H1 (cell line): Measurements from ENCODE around the gene NBAS. TPM values are rescaled to one million over a fixed set of nuclear protein-coding genes. Genes with fewer than 3 reads are reported as not detected.

Source experiments
- CTCF ChIA-PET: fragments of 300-600 bp; sonication (Branson Sonifier 250); formaldehyde crosslinking; loops from one replicate; lab custom pipeline; 2021; ENCODE audit not compliant: partially characterized antibody; lab: Charles Lee
- POLR2A ChIA-PET: fragments of 300-600 bp; sonication (Branson Sonifier 250); formaldehyde crosslinking; loops from one replicate; lab custom pipeline; 2021; ENCODE audit warnings: inconsistent platforms; ENCODE audit not compliant: partially characterized antibody; lab: Charles Lee
- DNase-seq, 2 experiments: peaks; one replicate each; pipeline versions ENCODE4 v3.0.0 to v3.0.0-alpha.2; 2010 to 2022; ENCODE audit warnings: low spot score in 2 of 2, low read depth in 1 of 2, mixed read lengths in 1 of 2
- FAIRE-seq: peaks from 2 replicates; lab custom pipeline; 2011; peaks lifted over from hg19 to GRCh38; lab: Jason Lieb, UNC
- H2AFZ ChIP-seq: 2 replicates; pipeline ENCODE4 v1.8.1; 2012; ENCODE audit warnings: low read length, inconsistent platforms
- H2AK5ac ChIP-seq: 2 replicates; pipeline ENCODE4 v1.6.1; 2013; ENCODE audit warnings: low read depth, low read length
- H2BK120ac ChIP-seq: replicated peaks from 2 replicates; pipeline ENCODE3; 2013; ENCODE audit warnings: low read depth, low read length, inconsistent platforms
- H2BK12ac ChIP-seq: 2 replicates; pipeline ENCODE4 v1.6.1; 2013; ENCODE audit warnings: low read depth, low read length
- H2BK15ac ChIP-seq: 2 replicates; pipeline ENCODE4 v1.6.1; 2013; ENCODE audit warnings: low read length
- H2BK20ac ChIP-seq: 2 replicates; pipeline ENCODE4 v1.6.1; 2013; ENCODE audit warnings: low read length
- H2BK5ac ChIP-seq: 2 replicates; pipeline ENCODE4 v1.6.1; 2013; ENCODE audit warnings: low read depth, low read length
- H3K14ac ChIP-seq: 2 replicates; pipeline ENCODE4 v1.6.1; 2013; ENCODE audit warnings: inconsistent platforms; ENCODE audit not compliant: insufficient read length
- H3K18ac ChIP-seq: 2 replicates; pipeline ENCODE4 v1.6.1; 2013; ENCODE audit warnings: low read length; ENCODE audit errors: extremely low read depth
- H3K23ac ChIP-seq: 2 replicates; pipeline ENCODE4 v1.6.1; 2013; ENCODE audit warnings: inconsistent platforms; ENCODE audit not compliant: insufficient read length
- H3K23me2 ChIP-seq: 2 replicates; pipeline ENCODE4 v1.6.1; 2013; ENCODE audit warnings: low read depth, low read length
- H3K27ac ChIP-seq: 2 replicates; pipeline ENCODE4 v1.6.1; 2011; ENCODE audit warnings: low read depth, low read length, inconsistent platforms
- H3K27me3 ChIP-seq, 4 experiments: replicated peaks in 1 of 4; 1 replicate in 1 of 4; 2 replicates in 3 of 4; pipeline versions ENCODE4 v1.6.1 to v1.8.1; 2011 to 2013; ENCODE audit warnings: low read length in 3 of 4, mild to moderate bottlenecking in 3 of 4, inconsistent platforms in 2 of 4, mixed read lengths in 2 of 4, moderate library complexity in 1 of 4; ENCODE audit not compliant: control insufficient read depth in 3 of 4, insufficient read depth in 3 of 4; ENCODE audit errors: extremely low read depth in 1 of 4
- H3K36me3 ChIP-seq, 4 experiments: 2 replicates each; pipeline versions ENCODE4 v1.6.1 to v1.8.1; 2011 to 2013; ENCODE audit warnings: mild to moderate bottlenecking in 4 of 4, low read length in 3 of 4, moderate library complexity in 2 of 4, control low read depth in 1 of 4, inconsistent platforms in 1 of 4; ENCODE audit not compliant: insufficient read depth in 4 of 4, control insufficient read depth in 2 of 4
- H3K4ac ChIP-seq: replicated peaks from 2 replicates; pipeline ENCODE3; 2013; ENCODE audit warnings: low read length, low read depth, mixed read lengths, inconsistent platforms; ENCODE audit not compliant: insufficient read length
- H3K4me1 ChIP-seq, 4 experiments: replicated peaks in 1 of 4; 1 replicate in 1 of 4; 2 replicates in 3 of 4; pipeline versions ENCODE4 v1.6.1 to v1.8.1; 2011 to 2013; ENCODE audit warnings: low read length in 3 of 4, inconsistent platforms in 2 of 4, mixed read lengths in 1 of 4; ENCODE audit not compliant: insufficient read depth in 4 of 4, control insufficient read depth in 3 of 4
- H3K4me2 ChIP-seq, 2 experiments: 2 replicates each; pipeline versions ENCODE4 v1.6.1 to v1.8.1; 2011 to 2013; ENCODE audit warnings: low read depth in 2 of 2, low read length in 2 of 2, control low read depth in 1 of 2, inconsistent platforms in 1 of 2, mild to moderate bottlenecking in 1 of 2; ENCODE audit not compliant: insufficient read depth in 1 of 2
- H3K4me3 ChIP-seq, 4 experiments: fragments of 200-600, 300-600 bp in 1 of 4; sonication (generic), shearing (Covaris generic), sonication (Bioruptor Twin) in 1 of 4; 2 replicates each; pipeline versions ENCODE4 v1.5.1 to v1.8.1; 2011 to 2016; ENCODE audit warnings: low read length in 4 of 4, low read depth in 3 of 4, control low read depth in 2 of 4, inconsistent platforms in 2 of 4, mild to moderate bottlenecking in 2 of 4, mixed read lengths in 1 of 4, moderate library complexity in 1 of 4; ENCODE audit not compliant: insufficient read depth in 2 of 4; ENCODE audit errors: extremely low read depth in 1 of 4
- H3K56ac ChIP-seq: replicated peaks from 2 replicates; pipeline ENCODE3; 2013; ENCODE audit warnings: low read depth, mild to moderate bottlenecking, mixed read lengths, low read length, inconsistent platforms; ENCODE audit not compliant: insufficient read length
- H3K79me1 ChIP-seq: 2 replicates; pipeline ENCODE4 v1.6.1; 2013; ENCODE audit warnings: low read depth, low read length, control low read depth
- H3K79me2 ChIP-seq, 2 experiments: 2 replicates each; pipeline versions ENCODE4 v1.6.1 to v1.8.1; 2012 to 2013; ENCODE audit warnings: low read length in 2 of 2, mild to moderate bottlenecking in 2 of 2, inconsistent platforms in 1 of 2; ENCODE audit not compliant: insufficient read depth in 2 of 2, control insufficient read depth in 1 of 2
- H3K9ac ChIP-seq, 4 experiments: replicated peaks in 1 of 4; 1 replicate in 1 of 4; 2 replicates in 3 of 4; pipeline versions ENCODE4 v1.6.1 to v1.8.1; 2011 to 2013; ENCODE audit warnings: low read depth in 3 of 4, low read length in 3 of 4, control low read depth in 2 of 4, mild to moderate bottlenecking in 2 of 4, moderate library complexity in 2 of 4, inconsistent platforms in 1 of 4; ENCODE audit errors: extremely low read depth in 1 of 4
- H3K9me3 ChIP-seq, 2 experiments: 2 replicates each; pipeline versions ENCODE4 v1.6.1 to v1.8.1; 2012 to 2013; ENCODE audit warnings: mild to moderate bottlenecking in 2 of 2, moderate library complexity in 2 of 2, control low read depth in 1 of 2, inconsistent platforms in 1 of 2, low read depth in 1 of 2, low read length in 1 of 2, mixed read lengths in 1 of 2; ENCODE audit not compliant: insufficient read depth in 2 of 2
- H4K20me1 ChIP-seq, 2 experiments: replicated peaks in 1 of 2; 2 replicates each; pipeline versions ENCODE3 to v1.8.1; 2011 to 2013; ENCODE audit warnings: inconsistent platforms in 2 of 2, low read length in 2 of 2, mild to moderate bottlenecking in 1 of 2; ENCODE audit not compliant: insufficient read depth in 2 of 2, control insufficient read depth in 1 of 2
- H4K5ac ChIP-seq: 2 replicates; pipeline ENCODE4 v1.6.1; 2013; ENCODE audit warnings: low read length, low read depth, mixed read lengths, inconsistent platforms; ENCODE audit not compliant: insufficient read length
- H4K8ac ChIP-seq: 2 replicates; pipeline ENCODE4 v1.8.0; 2013; ENCODE audit warnings: mild to moderate bottlenecking, moderate library complexity, low read length, inconsistent platforms; ENCODE audit not compliant: insufficient read depth; ENCODE audit errors: extremely low read depth
- H4K91ac ChIP-seq: replicated peaks from 2 replicates; pipeline ENCODE3; 2013; ENCODE audit warnings: low read length, mixed read lengths, inconsistent platforms; ENCODE audit not compliant: insufficient read length
- E2F6 ChIP-seq: IDR thresholded peaks from 2 replicates; pipeline ENCODE4 v1.6.1; 2012; ENCODE audit warnings: inconsistent platforms
- GTF2F1 ChIP-seq: IDR thresholded peaks from 2 replicates; pipeline ENCODE4 v1.6.1; 2012; ENCODE audit warnings: low read depth, low read length, improper control_type of control experiment, borderline replicate concordance
- KDM1A ChIP-seq: fragments of 200-600, 300-600 bp; sonication (generic); IDR thresholded peaks from 2 replicates; pipeline ENCODE4 v1.7.1; 2016; ENCODE audit warnings: mild to moderate bottlenecking, low read length, borderline replicate concordance
- MAX ChIP-seq: IDR thresholded peaks from 2 replicates; pipeline ENCODE4 v1.6.1; 2012; ENCODE audit warnings: inconsistent platforms
- PHF8 ChIP-seq: fragments of 200-600 bp; sonication (generic); conservative IDR thresholded peaks from 2 replicates; pipeline ENCODE4 v1.7.1; 2012; ENCODE audit warnings: low read depth, mild to moderate bottlenecking, inconsistent platforms, low read length, moderate library complexity
- RAD21 ChIP-seq, 2 experiments: IDR thresholded peaks in 1 of 2; conservative IDR thresholded peaks in 1 of 2; 2 replicates each; pipeline ENCODE4 v1.6.1; 2011; ENCODE audit warnings: low read depth in 2 of 2, low read length in 2 of 2, improper control_type of control experiment in 1 of 2, inconsistent platforms in 1 of 2, mild to moderate bottlenecking in 1 of 2, moderate library complexity in 1 of 2
- RNF2 ChIP-seq: fragments of 200-900, 300-1000 bp; sonication (generic); IDR thresholded peaks from 2 replicates; pipeline ENCODE4 v1.7.1; 2016; ENCODE audit warnings: borderline replicate concordance, low read depth, mild to moderate bottlenecking, antibody characterized with exemption, low read length; ENCODE audit not compliant: poor library complexity, severe bottlenecking; ENCODE audit errors: missing control alignments
- SIN3A ChIP-seq, 2 experiments: IDR thresholded peaks in 1 of 2; conservative IDR thresholded peaks in 1 of 2; 2 replicates each; pipeline ENCODE4 v1.6.1; 2011 to 2012; ENCODE audit warnings: low read length in 2 of 2, improper control_type of control experiment in 1 of 2, low read depth in 1 of 2, mild to moderate bottlenecking in 1 of 2
- SP1 ChIP-seq: IDR thresholded peaks from 2 replicates; pipeline ENCODE4 v1.6.1; 2011; ENCODE audit warnings: low read depth, low read length
- WGBS, 2 experiments: shearing (Covaris generic) in 1 of 2; methylation state at CpG; one replicate each; pipeline versions ENCODE4 v1.1.6 to v1.1.7; 2013 to 2015; ENCODE audit warnings: low lambda C conversion rate in 2 of 2, mixed read lengths in 2 of 2, inconsistent platforms in 1 of 2, low coverage in 1 of 2, missing lambda C conversion rate in 1 of 2; ENCODE audit not compliant: insufficient replicate concordance in 2 of 2, insufficient coverage in 1 of 2, insufficient read length in 1 of 2; ENCODE audit errors: extremely low coverage in 1 of 2, missing lambda C conversion rate in 1 of 2; 5-methylcytosine and 5-hydroxymethylcytosine counted together
- polyA plus RNA-seq, 7 experiments: library from polyadenylated mRNA; depleted of rRNA in 3 of 7; stranded (reverse) in 5 of 7; unstranded in 2 of 7; fragments of >200 nt in 5 of 7; fragments of 200-250 nt in 2 of 7; gene quantifications; 1 replicate in 5 of 7; 2 replicates in 1 of 7; 4 replicates in 1 of 7; pipeline versions ENCODE4 v1.2.1 to v1.2.3, GENCODE V29; 2011 to 2013; ENCODE audit warnings: missing spikeins in 2 of 7, mixed read lengths in 2 of 7
- total RNA-seq: library from RNA; stranded (reverse); fragmentation: NEBNext Ultra II Directional; extraction: Animal tissue kit (Norgen Biotek cat#: 25700); gene quantifications from 2 replicates; pipeline ENCODE4 v1.2.1, GENCODE V29; 2021

NBAS gene
- total and polyA plus RNA-seq, 2 of the 8 experiments (the other 6 are each of a cell fraction or from before 2014, with no cell fraction given) = 19.6 to 34.8 TPM

GRCh38 chr2:15450808-15451207 lies 110.3 kb downstream of the NBAS start:
- no peak for DNase-seq
- Histone ChIP-seq H3K79me1 (no peaks in the 10 kb centered on the region), H3K4me2 (no peak overlapping the region), H3K4ac (no peak overlapping the region), H3K18ac (no peak overlapping the region), H2AK5ac (no peak overlapping the region), H4K8ac (no peak overlapping the region), H2BK120ac (no peak overlapping the region), H3K27ac (no peak overlapping the region), H3K36me3 (no peaks in the 10 kb centered on the region; a peak in 1 of 8 replicates), H3K14ac (no peak overlapping the region), H4K91ac (no peak overlapping the region), H3K79me2 (no peaks in the 10 kb centered on the region), H3K4me1 (peaks cover 0 to 3% (median 0%) of the 10 kb centered on the region in 4 experiments; a peak in 2 of 7 replicates), H2BK5ac (no peak overlapping the region), H3K9ac (no peak overlapping the region), H2BK12ac (no peak overlapping the region), H4K20me1 (no peaks in the 10 kb centered on the region), H3K4me3 (no peak overlapping the region), H3K56ac (no peak overlapping the region), H3K23me2 (no peaks in the 10 kb centered on the region), H4K5ac (no peak overlapping the region), H2AFZ (no peak overlapping the region), H3K27me3 (no peaks in the 10 kb centered on the region), H2BK20ac (no peak overlapping the region), H2BK15ac (no peak overlapping the region), H3K23ac (no peak overlapping the region), H3K9me3 (no peaks in the 10 kb centered on the region)
- 85% methylated on average over 2 of the region's 2 CpGs; no CpG with 5 or more reads in 1 of the 2 experiments for WGBS, 2 experiments
- ChIA-PET POLR2A (no interaction called here), CTCF (no interaction called here)
- FAIRE-seq = no peak
- TF ChIP-seq MAX (no peak), KDM1A (no peak), E2F6 (no peak), SIN3A (conservative IDR thresholded peaks at IDR 0.05 in 1 of 2, IDR thresholded peaks at IDR 0.05 in 1 of 2; ENCODE audit: low read depth in 1 of 2, low read length in 2 of 2) (no peak), PHF8 (no peak), RAD21 (IDR thresholded peaks at IDR 0.05 in 1 of 2, conservative IDR thresholded peaks at IDR 0.05 in 1 of 2; ENCODE audit: low read depth in 2 of 2, low read length in 2 of 2) (no peak), GTF2F1 (no peak), RNF2 (no peak), SP1 (no peak)
